HepG2 (cell line): Measurements from ENCODE around the gene PTGIR. TPM values are rescaled to one million over a fixed set of nuclear protein-coding genes. Genes with fewer than 3 reads are reported as not detected.

Experiments
- ATAC-seq: fragments of 200-7000 bp; cut with Tn5 transposase; 3 replicates; pipeline ENCODE4 v1.9.1; 2020; ENCODE audit warnings: mild to moderate bottlenecking, moderate library complexity
- BruUV-seq: library from RNA; stranded (reverse); fragments of 400-500 nt; replicated peaks from 2 replicates; lab custom pipeline; 2021; lab: Mats Ljungman, UMichigan
- CTCF ChIA-PET: fragments of 300-600 bp; formaldehyde crosslinking; extraction: SDS; loops from one replicate; lab custom pipeline; 2021; ENCODE audit warnings: low total read pairs, inconsistent platforms, low intra/inter-chr PET ratio; lab: Yijun Ruan, JAX
- POLR2A ChIA-PET: fragments of 350-600 bp; sonication (Branson Sonifier 250); formaldehyde crosslinking; loops from one replicate; lab custom pipeline; 2020; ENCODE audit warnings: antibody characterized with exemption, inconsistent platforms; lab: Yijun Ruan, JAX
- DNase-seq: peaks from one replicate; pipeline ENCODE4 v3.0.0-alpha.2; 2015; ENCODE audit warnings: low spot score
- FAIRE-seq: peaks from 3 replicates; lab custom pipeline; 2011; peaks lifted over from hg19 to GRCh38; lab: Jason Lieb, UNC
- H2AFZ ChIP-seq: one replicate; pipeline ENCODE4 v1.6.1; 2011; ENCODE audit warnings: low read length, inconsistent platforms
- H3K27ac ChIP-seq: fragments of 300-600 bp; 3 replicates; pipeline ENCODE4 v1.8.0; 2011; ENCODE audit warnings: mixed run types, mild to moderate bottlenecking, mixed read lengths, low read length, inconsistent platforms; ENCODE audit not compliant: insufficient read depth; ENCODE audit errors: extremely low read length
- H3K27me3 ChIP-seq, 2 experiments: fragments of 200-600 bp in 1 of 2; 2 replicates in 1 of 2; 3 replicates in 1 of 2; pipeline versions ENCODE4 v1.6.0 to v1.8.0; 2011; ENCODE audit warnings: low read length in 2 of 2, mild to moderate bottlenecking in 2 of 2, moderate library complexity in 2 of 2, inconsistent platforms in 1 of 2; ENCODE audit not compliant: insufficient read depth in 2 of 2, control insufficient read depth in 1 of 2
- H3K36me3 ChIP-seq, 2 experiments: fragments of 200-600 bp in 1 of 2; replicated peaks in 1 of 2; 2 replicates in 1 of 2; 3 replicates in 1 of 2; pipeline versions ENCODE4 v1.5.1 to v1.8.0; 2011; ENCODE audit warnings: low read length in 2 of 2, inconsistent platforms in 1 of 2; ENCODE audit not compliant: insufficient read depth in 2 of 2, control insufficient read depth in 1 of 2
- H3K4me1 ChIP-seq: 2 replicates; pipeline ENCODE4 v1.5.1; 2012; ENCODE audit warnings: low read length, inconsistent platforms; ENCODE audit not compliant: insufficient read depth
- H3K4me2 ChIP-seq: 2 replicates; pipeline ENCODE4 v1.6.0; 2011; ENCODE audit warnings: low read depth, low read length, inconsistent platforms
- H3K4me3 ChIP-seq, 3 experiments: fragments of 200-600 bp in 1 of 3; sonication (generic), shearing (Covaris generic) in 1 of 3; replicated peaks in 1 of 3; 2 replicates each; pipeline ENCODE4 v1.5.1; 2011 to 2016; ENCODE audit warnings: low read length in 3 of 3, inconsistent platforms in 2 of 3, low read depth in 2 of 3, mild to moderate bottlenecking in 2 of 3, control low read depth in 1 of 3, mixed read lengths in 1 of 3; ENCODE audit not compliant: insufficient read depth in 1 of 3
- H3K79me2 ChIP-seq: one replicate; pipeline ENCODE4 v1.6.1; 2011; ENCODE audit warnings: low read length, inconsistent platforms; ENCODE audit not compliant: insufficient read depth
- H3K9ac ChIP-seq: 2 replicates; pipeline ENCODE4 v1.6.0; 2011; ENCODE audit warnings: mild to moderate bottlenecking, low read depth, low read length, inconsistent platforms; ENCODE audit not compliant: insufficient read depth
- H3K9me3 ChIP-seq: 2 replicates; pipeline ENCODE4 v1.5.1; 2012; ENCODE audit warnings: mild to moderate bottlenecking, low read length
- H4K20me1 ChIP-seq: 2 replicates; pipeline ENCODE4 v1.6.0; 2011; ENCODE audit warnings: inconsistent platforms, mild to moderate bottlenecking, low read length, moderate library complexity; ENCODE audit not compliant: insufficient read depth
- HNRNPH1 ChIP-seq: fragments of 200-400 bp; formaldehyde crosslinking; optimal IDR thresholded peaks from 2 replicates; pipeline ENCODE3; 2017; ENCODE audit warnings: mild to moderate bottlenecking, low read depth, low read length
- PHF21A ChIP-seq: sonication (generic); formaldehyde crosslinking; IDR thresholded peaks from 2 replicates; pipeline ENCODE4 v1.5.0; 2020; ENCODE audit warnings: mild to moderate bottlenecking, missing genetic modification reagents
- PLRG1 ChIP-seq: fragments of 450-650 bp; conservative IDR thresholded peaks from 2 replicates; pipeline ENCODE4 v1.6.1; 2016
- RARA ChIP-seq: IDR thresholded peaks from 2 replicates; pipeline ENCODE4 v1.6.1; 2016; ENCODE audit warnings: missing genetic modification reagents, missing compliant biosample characterization
- THYN1 ChIP-seq: sonication (generic); formaldehyde crosslinking; IDR thresholded peaks from 2 replicates; pipeline ENCODE4 v1.8.1; 2023; ENCODE audit warnings: low read depth, mild to moderate bottlenecking, moderate library complexity, missing genetic modification reagents, borderline replicate concordance
- WGBS: methylation state at CpG from one replicate; pipeline ENCODE4 v1.1.6; 2017; ENCODE audit warnings: low lambda C conversion rate; 5-methylcytosine and 5-hydroxymethylcytosine counted together
- in situ Hi-C: cut with HindIII; loops from 2 replicates; pipeline ENCODE4 v1.10.0; 2017; ENCODE audit warnings: low pct_unique_long_range_greater_than_20kb; ENCODE audit not compliant: extremely low pct_ligation_motif_present
- intact Hi-C: fragments of 100-400 bp; cut with micrococcal nuclease; formaldehyde crosslinking; loops from one replicate; pipeline ENCODE4 v1.10.0; 2022; ENCODE audit not compliant: unreplicated experiment
- polyA plus RNA-seq, 8 experiments: library from polyadenylated mRNA; depleted of rRNA in 3 of 8; stranded (reverse) in 7 of 8; unstranded in 1 of 8; fragments of >200 nt; fragmentation: Illumina TruSeq in 4 of 8; extraction: Trizol in 4 of 8; gene quantifications; 2 replicates each; pipeline versions ENCODE4 v1.2.1 to v1.2.3, GENCODE V29; 2011 to 2016; ENCODE audit warnings: low read depth in 4 of 8, missing spikeins in 1 of 8, mixed read lengths in 1 of 8; ENCODE audit not compliant: insufficient read depth in 1 of 8
- total RNA-seq, 5 experiments: library from RNA; depleted of rRNA; stranded (reverse); fragments of >200 nt; fragmentation: Illumina TruSeq; extraction: Trizol; gene quantifications; 2 replicates each; pipeline ENCODE4 v1.2.3, GENCODE V29; 2016; ENCODE audit warnings: low read depth in 1 of 5
- TF ChIP-seq, protein P1 (sequence below): sonication (generic); formaldehyde crosslinking; IDR thresholded peaks from 2 replicates; pipeline ENCODE4 v1.4.0; 2020; ENCODE audit warnings: missing genetic modification reagents
- TF ChIP-seq, protein P2 (sequence below): IDR thresholded peaks from 2 replicates; pipeline ENCODE4 v1.4.0; 2020; ENCODE audit warnings: mild to moderate bottlenecking, missing genetic modification reagents
- TF ChIP-seq, protein P3 (sequence below): sonication (generic); formaldehyde crosslinking; IDR thresholded peaks from 2 replicates; pipeline ENCODE4 v1.4.0; 2020; ENCODE audit warnings: low read depth, mild to moderate bottlenecking, missing genetic modification reagents

PTGIR gene
- total and polyA plus RNA-seq, 2 of the 13 experiments (the other 11 are each of a cell fraction or from before 2014, with no cell fraction given): not detected

DNA sequence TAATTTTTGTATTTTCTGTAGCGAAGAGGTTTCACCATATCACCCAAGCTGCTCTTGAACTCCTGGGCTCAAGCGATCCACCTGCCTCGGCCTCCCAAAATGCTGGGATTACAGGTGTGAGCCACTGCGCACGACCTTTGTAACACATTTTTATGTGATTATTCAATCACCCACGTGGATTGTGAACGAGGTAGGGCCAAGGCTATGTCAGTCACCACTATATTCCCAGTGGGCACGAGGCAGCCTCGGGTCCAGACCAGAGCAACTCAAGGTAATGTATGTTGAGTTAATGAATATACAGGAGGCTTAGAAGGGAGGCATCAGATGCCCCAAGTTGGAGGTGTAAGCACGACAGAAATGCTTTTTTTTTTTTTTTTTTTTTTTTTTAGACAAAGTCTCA, 8.9 kb downstream of the PTGIR start:
- Histone ChIP-seq H2AFZ (no peak overlapping the region), H4K20me1 (no peaks in the 10 kb centered on the region), H3K4me1 (peaks cover 21% of the 10 kb centered on the region), H3K4me2 (no peak overlapping the region), H3K9ac (no peak overlapping the region), H3K79me2 (no peaks in the 10 kb centered on the region), H3K9me3 (no peaks in the 10 kb centered on the region), H3K27ac (no peak overlapping the region), H3K27me3 (peaks cover 0 to 28% of the 10 kb centered on the region in 2 experiments; a peak in 3 of 5 replicates), H3K36me3 (0 out of 5 replicates have a peak, but pooled peaks cover 0 to 1% of the 10 kb centered on the region in 2 experiments), H3K4me3 (no peak overlapping the region)
- ChIA-PET POLR2A (interaction anchor here (1.4 to 1.5 kb wide), 2 partner anchors 13 to 45 kb away, joined by 8 to 12 read pairs; partner anchors contain the start of gene DACT3), CTCF (interaction anchor here (1.9 to 2.8 kb wide), 2 partner anchors 9 to 46 kb away, joined by 5 to 29 read pairs; partner anchors contain the start of genes DACT3 and PTGIR)
- TF ChIP-seq RARA (CRISPR knock-in tag): 0 out of 2 replicates have a peak, but pooled peaks have one; percentile 17
- TF ChIP-seq, protein P1, sequence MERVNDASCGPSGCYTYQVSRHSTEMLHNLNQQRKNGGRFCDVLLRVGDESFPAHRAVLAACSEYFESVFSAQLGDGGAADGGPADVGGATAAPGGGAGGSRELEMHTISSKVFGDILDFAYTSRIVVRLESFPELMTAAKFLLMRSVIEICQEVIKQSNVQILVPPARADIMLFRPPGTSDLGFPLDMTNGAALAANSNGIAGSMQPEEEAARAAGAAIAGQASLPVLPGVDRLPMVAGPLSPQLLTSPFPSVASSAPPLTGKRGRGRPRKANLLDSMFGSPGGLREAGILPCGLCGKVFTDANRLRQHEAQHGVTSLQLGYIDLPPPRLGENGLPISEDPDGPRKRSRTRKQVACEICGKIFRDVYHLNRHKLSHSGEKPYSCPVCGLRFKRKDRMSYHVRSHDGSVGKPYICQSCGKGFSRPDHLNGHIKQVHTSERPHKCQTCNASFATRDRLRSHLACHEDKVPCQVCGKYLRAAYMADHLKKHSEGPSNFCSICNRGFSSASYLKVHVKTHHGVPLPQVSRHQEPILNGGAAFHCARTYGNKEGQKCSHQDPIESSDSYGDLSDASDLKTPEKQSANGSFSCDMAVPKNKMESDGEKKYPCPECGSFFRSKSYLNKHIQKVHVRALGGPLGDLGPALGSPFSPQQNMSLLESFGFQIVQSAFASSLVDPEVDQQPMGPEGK (CRISPR knock-in tag): no peak
- no peak for TF ChIP-seq HNRNPH1
- no TSS peak for BruUV-seq
- DNase-seq: no peak
- intact Hi-C loops: no loop called here
- no peak for ATAC-seq
- in situ Hi-C loops: loop anchor here (10.0 kb wide), 1 partner anchor 49 kb away; the partner anchor contains the start of gene DACT3
- no peak for FAIRE-seq
- WGBS: 32% methylated on average over 10 of the region's 10 CpGs

DNA sequence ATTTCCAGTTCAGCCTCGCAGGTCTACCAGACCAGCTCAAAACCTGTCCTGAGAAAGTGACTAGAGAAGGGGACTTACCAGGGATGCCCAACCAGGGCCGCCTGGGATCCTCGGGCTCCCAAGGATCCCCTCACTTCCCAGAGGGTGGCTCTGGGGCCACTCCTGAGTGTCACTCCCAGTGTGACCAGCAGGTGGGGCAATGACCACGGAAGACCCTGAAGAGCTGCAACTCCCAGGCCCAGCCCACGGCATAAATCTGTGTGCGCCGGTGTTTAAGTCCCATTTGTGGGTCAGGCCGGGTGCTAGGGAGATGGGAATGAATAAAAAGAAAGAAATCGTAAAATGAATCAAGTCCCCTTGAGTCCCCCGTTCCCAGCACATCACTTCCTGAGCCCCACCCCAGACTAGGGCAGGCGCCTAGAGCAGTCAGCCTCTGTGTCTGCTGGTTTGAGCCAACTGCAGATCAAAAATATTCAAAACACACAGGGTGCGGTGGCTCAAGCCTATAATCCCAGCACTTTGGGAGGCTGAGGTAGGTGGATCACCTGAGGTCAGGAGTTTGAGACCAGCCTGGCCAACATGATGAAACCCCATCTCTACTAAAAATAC, 10.7 kb downstream of the PTGIR start:
- WGBS: 17% methylated on average over 6 of the region's 12 CpGs
- H3K79me2 ChIP-seq: no peaks in the 10 kb centered on the region
- H3K27me3 ChIP-seq: peaks cover 0 to 13% of the 10 kb centered on the region in 2 experiments; a peak in 3 of 5 replicates
- in situ Hi-C loops (loop anchor here (10.0 kb wide), 1 partner anchor 51 kb away; the partner anchor contains the start of gene DACT3), intact Hi-C loops (loop anchor here (1.0 kb wide), 1 partner anchor 48 kb away; no protein-coding TSS in a partner anchor)
- H3K27ac ChIP-seq: no peak overlapping the region
- H4K20me1 ChIP-seq: no peaks in the 10 kb centered on the region
- H3K4me3 ChIP-seq: peak overlapping the region in 1 of 3 experiments; percentile 13; a peak in 1 of 6 replicates
- peaks cover 4 to 12% of the 10 kb centered on the region in 2 experiments; a peak in 4 of 5 replicates for H3K36me3 ChIP-seq
- peak overlapping the region; percentile 56 for H3K4me2 ChIP-seq
- peak; percentile 61 for DNase-seq
- POLR2A ChIA-PET: interaction anchor here (1.3 kb wide), 2 partner anchors 11 to 47 kb away, joined by 6 to 8 read pairs; partner anchors contain the start of gene DACT3
- no peak overlapping the region for H2AFZ ChIP-seq
- no peak overlapping the region for H3K9ac ChIP-seq
- CTCF ChIA-PET: interaction anchor here (2.6 kb wide), 1 partner anchor 47 kb away, joined by 34 read pairs; the partner anchor contains the start of gene DACT3
- H3K9me3 ChIP-seq: no peaks in the 10 kb centered on the region
- FAIRE-seq: peak; percentile 37
- H3K4me1 ChIP-seq: peaks cover 14% of the 10 kb centered on the region
- BruUV-seq: no TSS peak
- ATAC-seq: peak; percentile 82
- TF ChIP-seq THYN1 (CRISPR knock-in tag) (no peak), PHF21A (0 out of 2 replicates have a peak, but pooled peaks have one; percentile 25), PLRG1 (no peak)
- TF ChIP-seq, protein P2, sequence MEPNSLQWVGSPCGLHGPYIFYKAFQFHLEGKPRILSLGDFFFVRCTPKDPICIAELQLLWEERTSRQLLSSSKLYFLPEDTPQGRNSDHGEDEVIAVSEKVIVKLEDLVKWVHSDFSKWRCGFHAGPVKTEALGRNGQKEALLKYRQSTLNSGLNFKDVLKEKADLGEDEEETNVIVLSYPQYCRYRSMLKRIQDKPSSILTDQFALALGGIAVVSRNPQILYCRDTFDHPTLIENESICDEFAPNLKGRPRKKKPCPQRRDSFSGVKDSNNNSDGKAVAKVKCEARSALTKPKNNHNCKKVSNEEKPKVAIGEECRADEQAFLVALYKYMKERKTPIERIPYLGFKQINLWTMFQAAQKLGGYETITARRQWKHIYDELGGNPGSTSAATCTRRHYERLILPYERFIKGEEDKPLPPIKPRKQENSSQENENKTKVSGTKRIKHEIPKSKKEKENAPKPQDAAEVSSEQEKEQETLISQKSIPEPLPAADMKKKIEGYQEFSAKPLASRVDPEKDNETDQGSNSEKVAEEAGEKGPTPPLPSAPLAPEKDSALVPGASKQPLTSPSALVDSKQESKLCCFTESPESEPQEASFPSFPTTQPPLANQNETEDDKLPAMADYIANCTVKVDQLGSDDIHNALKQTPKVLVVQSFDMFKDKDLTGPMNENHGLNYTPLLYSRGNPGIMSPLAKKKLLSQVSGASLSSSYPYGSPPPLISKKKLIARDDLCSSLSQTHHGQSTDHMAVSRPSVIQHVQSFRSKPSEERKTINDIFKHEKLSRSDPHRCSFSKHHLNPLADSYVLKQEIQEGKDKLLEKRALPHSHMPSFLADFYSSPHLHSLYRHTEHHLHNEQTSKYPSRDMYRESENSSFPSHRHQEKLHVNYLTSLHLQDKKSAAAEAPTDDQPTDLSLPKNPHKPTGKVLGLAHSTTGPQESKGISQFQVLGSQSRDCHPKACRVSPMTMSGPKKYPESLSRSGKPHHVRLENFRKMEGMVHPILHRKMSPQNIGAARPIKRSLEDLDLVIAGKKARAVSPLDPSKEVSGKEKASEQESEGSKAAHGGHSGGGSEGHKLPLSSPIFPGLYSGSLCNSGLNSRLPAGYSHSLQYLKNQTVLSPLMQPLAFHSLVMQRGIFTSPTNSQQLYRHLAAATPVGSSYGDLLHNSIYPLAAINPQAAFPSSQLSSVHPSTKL (CRISPR knock-in tag): no peak
- TF ChIP-seq, protein P3, sequence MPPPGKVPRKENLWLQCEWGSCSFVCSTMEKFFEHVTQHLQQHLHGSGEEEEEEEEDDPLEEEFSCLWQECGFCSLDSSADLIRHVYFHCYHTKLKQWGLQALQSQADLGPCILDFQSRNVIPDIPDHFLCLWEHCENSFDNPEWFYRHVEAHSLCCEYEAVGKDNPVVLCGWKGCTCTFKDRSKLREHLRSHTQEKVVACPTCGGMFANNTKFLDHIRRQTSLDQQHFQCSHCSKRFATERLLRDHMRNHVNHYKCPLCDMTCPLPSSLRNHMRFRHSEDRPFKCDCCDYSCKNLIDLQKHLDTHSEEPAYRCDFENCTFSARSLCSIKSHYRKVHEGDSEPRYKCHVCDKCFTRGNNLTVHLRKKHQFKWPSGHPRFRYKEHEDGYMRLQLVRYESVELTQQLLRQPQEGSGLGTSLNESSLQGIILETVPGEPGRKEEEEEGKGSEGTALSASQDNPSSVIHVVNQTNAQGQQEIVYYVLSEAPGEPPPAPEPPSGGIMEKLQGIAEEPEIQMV (CRISPR knock-in tag): no peak
